Activated CD4-positive, alpha-beta T cell treated with anti-CD3 and anti-CD28 coated beads for 36 hours (primary cell): Measurements from ENCODE around the gene ARPC2. TPM values are rescaled to one million over a fixed set of nuclear protein-coding genes. Genes with fewer than 3 reads are reported as not detected.

Experiments used
- ATAC-seq: fragments of 200-7000 bp; cut with Tn5 transposase; one replicate; pipeline ENCODE4 v1.10.0; 2021; ENCODE audit warnings: mild to moderate bottlenecking, moderate library complexity
- CTCF ChIA-PET: fragments of 350-600 bp; sonication (Branson Sonifier 250); formaldehyde crosslinking; loops from one replicate; lab custom pipeline; 2021; ENCODE audit warnings: antibody characterized with exemption; lab: Charles Lee
- POLR2A ChIA-PET: fragments of 350-600 bp; sonication (Branson Sonifier 250); formaldehyde crosslinking; loops from one replicate; lab custom pipeline; 2021; ENCODE audit warnings: antibody characterized with exemption, inconsistent platforms; lab: Charles Lee
- DNase-seq: peaks from one replicate; pipeline ENCODE4 v3.0.0-alpha.2; 2020
- H3K27ac Mint-ChIP-seq: one replicate; pipeline ENCODE4 v1.8.0; 2021; ENCODE audit warnings: mixed read lengths
- H3K27me3 Mint-ChIP-seq: one replicate; pipeline ENCODE4 v1.8.0; 2021; ENCODE audit warnings: mixed read lengths
- H3K36me3 Mint-ChIP-seq: one replicate; pipeline ENCODE4 v1.8.0; 2021; ENCODE audit warnings: low read depth, mixed read lengths
- H3K4me1 Mint-ChIP-seq: one replicate; pipeline ENCODE4 v1.8.0; 2021; ENCODE audit warnings: mixed read lengths
- H3K4me3 Mint-ChIP-seq: one replicate; pipeline ENCODE4 v1.8.0; 2021; ENCODE audit warnings: mild to moderate bottlenecking, moderate library complexity, mixed read lengths
- H3K9me3 Mint-ChIP-seq: one replicate; pipeline ENCODE4 v1.8.0; 2021; ENCODE audit warnings: low read depth, mixed read lengths
- intact Hi-C, 2 experiments: fragments of 100-400 bp; cut with DNase I in 1 of 2; cut with micrococcal nuclease in 1 of 2; formaldehyde crosslinking; loops; one replicate each; pipeline versions ENCODE4 v1.14.2 to v1.15.1; 2022 to 2024; cut with DNase I, micrococcal nuclease
- total RNA-seq, 2 experiments: library from RNA; stranded (reverse); gene quantifications; one replicate each; pipeline ENCODE4 v1.2.3, GENCODE V29; 2021

The ARPC2 gene
- total RNA-seq, 2 experiments from 2014 or later, result 563 to 632 TPM

DNA sequence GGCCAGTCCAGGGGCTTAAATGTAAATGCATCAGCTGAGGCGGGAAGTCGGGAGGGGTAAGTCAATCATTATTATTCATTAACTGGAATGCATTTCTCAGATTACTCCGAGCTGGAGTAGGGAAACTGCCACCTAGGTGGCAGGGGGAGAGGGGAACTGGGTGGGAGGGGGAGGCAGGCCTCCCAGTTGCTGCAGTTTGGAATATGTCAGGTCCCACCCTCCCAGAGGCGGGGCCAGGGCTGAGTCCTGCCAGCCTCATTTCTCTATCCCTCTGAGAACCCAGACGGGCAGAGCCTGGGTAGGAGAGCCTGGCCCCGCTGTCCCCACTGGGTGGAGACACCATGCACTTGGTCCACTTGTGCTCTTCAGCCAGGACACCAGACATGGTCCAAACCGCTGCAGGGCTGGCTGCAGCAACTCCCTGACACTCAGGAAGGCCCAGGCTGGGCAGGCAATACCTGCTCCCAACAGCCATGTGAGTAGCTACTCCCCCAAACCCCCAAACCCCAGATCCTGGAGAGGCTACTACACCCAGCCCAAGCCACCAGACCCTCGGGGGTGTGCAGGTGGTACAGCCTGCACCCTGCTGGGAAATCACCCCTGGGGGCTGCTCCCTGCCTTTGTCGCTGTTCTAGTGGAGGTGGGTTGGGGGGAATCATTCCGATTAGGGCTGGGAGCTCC lies 43.9 kb downstream of the ARPC2 start, which contains the start of gene GPBAR1:
TSS of gene GPBAR1 (plus strand) at position 274 of the 681 bp plus-strand sequence. CDS start 1,710 bp downstream, outside the sequence.
- peaks cover 17% of the 10 kb centered on the region for H3K4me1 Mint-ChIP-seq
- no peaks in the 10 kb centered on the region for H3K9me3 Mint-ChIP-seq
- no peak within 1 kb of the TSS for H3K4me3 Mint-ChIP-seq
- intact Hi-C loops, result no loop called here
- POLR2A ChIA-PET, result no interaction called here
- ATAC-seq (no peak), DNase-seq (no peak)
- H3K27me3 Mint-ChIP-seq, result no peaks in the 10 kb centered on the region
- CTCF ChIA-PET, result interaction anchor here (1.2 to 6.9 kb wide), 3 partner anchors 8 to 31 kb away, joined by 3 to 47 read pairs (median 5); no protein-coding TSS in a partner anchor
- H3K27ac Mint-ChIP-seq, result no peak within 1 kb of the TSS
- H3K36me3 Mint-ChIP-seq, result peaks cover 17% of the 10 kb centered on the region

DNA sequence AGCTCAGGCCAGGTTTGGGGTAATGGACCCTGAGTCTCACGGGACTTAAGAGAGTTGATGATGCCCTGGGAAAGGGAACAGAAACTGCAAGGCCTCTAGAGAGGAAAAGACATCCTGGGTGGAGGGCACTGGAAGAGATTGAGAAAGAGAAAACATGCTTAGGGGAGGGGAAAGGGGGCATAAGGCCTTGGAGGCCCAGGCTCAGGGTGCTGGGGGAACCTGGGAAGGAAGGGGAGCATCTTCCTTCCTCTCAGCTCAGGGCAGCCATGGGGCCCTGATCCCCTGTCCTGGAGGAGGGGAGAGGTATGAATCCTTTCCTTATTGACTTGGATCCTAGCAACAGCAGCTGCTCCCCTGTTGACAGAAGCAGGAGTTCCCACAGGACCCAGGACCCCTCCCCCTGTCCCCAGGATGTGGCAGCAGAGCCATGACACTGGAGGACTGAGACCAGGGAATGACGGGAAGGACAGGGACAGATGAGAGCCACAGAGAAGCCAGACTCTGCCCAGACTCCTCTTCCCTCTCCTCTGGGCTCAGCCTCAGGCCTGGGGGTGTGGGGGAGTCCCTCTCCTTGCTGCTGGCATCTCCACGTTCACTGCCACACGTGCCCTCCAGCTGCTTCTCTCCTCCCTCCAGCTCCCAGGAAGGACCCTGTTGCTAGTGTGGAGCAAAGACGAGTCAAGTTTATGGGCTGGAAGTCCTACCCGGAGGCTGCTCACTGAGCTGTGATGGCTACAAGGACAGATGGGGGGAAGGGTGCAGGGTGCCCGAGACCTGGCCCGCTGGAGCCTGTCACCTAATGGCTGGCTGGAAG lies 44.6 kb downstream of the ARPC2 start:
- Mint-ChIP-seq H3K9me3 (no peaks in the 10 kb centered on the region), H3K4me1 (peaks cover 14% of the 10 kb centered on the region), H3K27me3 (no peaks in the 10 kb centered on the region), H3K27ac (no peak overlapping the region), H3K4me3 (no peak overlapping the region), H3K36me3 (peaks cover 15% of the 10 kb centered on the region)
- DNase-seq (no peak), ATAC-seq (no peak)
- intact Hi-C loops, result no loop called here
- ChIA-PET POLR2A (no interaction called here), CTCF (interaction anchor here (0.6 to 1.9 kb wide), 3 partner anchors 9 to 119 kb away, joined by 3 to 5 read pairs (median 3); no protein-coding TSS in a partner anchor)

DNA sequence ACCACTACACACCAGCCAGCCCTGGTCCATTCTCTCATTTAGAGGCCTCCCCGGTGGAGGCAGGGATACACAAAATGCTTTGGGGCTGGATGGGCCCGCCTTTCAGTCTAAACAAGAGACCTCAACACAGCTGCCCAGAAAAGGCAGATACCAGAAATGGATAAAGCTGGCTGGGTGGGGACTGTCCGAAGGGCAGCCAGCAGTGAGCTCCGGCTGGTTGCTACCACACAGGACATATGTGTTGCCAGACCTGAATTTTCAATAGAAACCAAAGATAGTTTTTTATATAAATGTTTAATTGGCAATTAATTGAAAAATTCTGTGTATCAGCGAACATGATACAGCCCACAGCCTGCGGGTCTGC lies 45.2 kb downstream of the ARPC2 start:
- Mint-ChIP-seq H3K4me1 (peaks cover 11% of the 10 kb centered on the region), H3K36me3 (peaks cover 15% of the 10 kb centered on the region), H3K9me3 (no peaks in the 10 kb centered on the region), H3K27me3 (no peaks in the 10 kb centered on the region), H3K27ac (no peak overlapping the region), H3K4me3 (no peak overlapping the region)
- ATAC-seq, result no peak
- POLR2A ChIA-PET, result no interaction called here
- no peak for DNase-seq
- intact Hi-C loops, result no loop called here
- CTCF ChIA-PET, result interaction anchor here (0.6 to 1.9 kb wide), 2 partner anchors 9 to 46 kb away, joined by 4 to 5 read pairs; no protein-coding TSS in a partner anchor

DNA sequence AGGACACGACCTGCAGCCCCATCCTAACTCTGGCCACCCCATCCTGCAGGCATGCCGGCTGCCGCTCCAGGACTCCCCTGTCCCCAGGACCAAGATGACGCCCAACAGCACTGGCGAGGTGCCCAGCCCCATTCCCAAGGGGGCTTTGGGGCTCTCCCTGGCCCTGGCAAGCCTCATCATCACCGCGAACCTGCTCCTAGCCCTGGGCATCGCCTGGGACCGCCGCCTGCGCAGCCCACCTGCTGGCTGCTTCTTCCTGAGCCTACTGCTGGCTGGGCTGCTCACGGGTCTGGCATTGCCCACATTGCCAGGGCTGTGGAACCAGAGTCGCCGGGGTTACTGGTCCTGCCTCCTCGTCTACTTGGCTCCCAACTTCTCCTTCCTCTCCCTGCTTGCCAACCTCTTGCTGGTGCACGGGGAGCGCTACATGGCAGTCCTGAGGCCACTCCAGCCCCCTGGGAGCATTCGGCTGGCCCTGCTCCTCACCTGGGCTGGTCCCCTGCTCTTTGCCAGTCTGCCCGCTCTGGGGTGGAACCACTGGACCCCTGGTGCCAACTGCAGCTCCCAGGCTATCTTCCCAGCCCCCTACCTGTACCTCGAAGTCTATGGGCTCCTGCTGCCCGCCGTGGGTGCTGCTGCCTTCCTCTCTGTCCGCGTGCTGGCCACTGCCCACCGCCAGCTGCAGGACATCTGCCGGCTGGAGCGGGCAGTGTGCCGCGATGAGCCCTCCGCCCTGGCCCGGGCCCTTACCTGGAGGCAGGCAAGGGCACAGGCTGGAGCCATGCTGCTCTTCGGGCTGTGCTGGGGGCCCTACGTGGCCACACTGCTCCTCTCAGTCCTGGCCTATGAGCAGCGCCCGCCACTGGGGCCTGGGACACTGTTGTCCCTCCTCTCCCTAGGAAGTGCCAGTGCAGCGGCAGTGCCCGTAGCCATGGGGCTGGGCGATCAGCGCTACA lies 45.9 kb downstream of the ARPC2 start:
- H3K4me1 Mint-ChIP-seq, result peaks cover 10% of the 10 kb centered on the region
- no peak for DNase-seq
- ChIA-PET POLR2A (no interaction called here), CTCF (interaction anchor here (0.6 to 1.3 kb wide), 3 partner anchors 10 to 45 kb away, joined by 3 to 4 read pairs (median 4); no protein-coding TSS in a partner anchor)
- H3K36me3 Mint-ChIP-seq, result peaks cover 20% of the 10 kb centered on the region
- no peak overlapping the region for H3K4me3 Mint-ChIP-seq
- no peak overlapping the region for H3K27ac Mint-ChIP-seq
- intact Hi-C loops, result no loop called here
- no peaks in the 10 kb centered on the region for H3K9me3 Mint-ChIP-seq
- ATAC-seq, result no peak
- no peaks in the 10 kb centered on the region for H3K27me3 Mint-ChIP-seq

- Mint-ChIP-seq H3K27ac (no peak overlapping the region), H3K27me3 (no peaks in the 10 kb centered on the region), H3K9me3 (no peaks in the 10 kb centered on the region), H3K4me3 (no peak overlapping the region), H3K4me1 (peaks cover 12% of the 10 kb centered on the region), H3K36me3 (peaks cover 20% of the 10 kb centered on the region)
- CTCF ChIA-PET, result interaction anchor here (0.7 to 1.3 kb wide), 2 partner anchors 10 to 11 kb away, joined by 3 to 4 read pairs; no protein-coding TSS in a partner anchor
- POLR2A ChIA-PET, result no interaction called here
- intact Hi-C loops, result no loop called here
- ATAC-seq (peak; percentile 63), DNase-seq (no peak)
These were observed 47.0 kb downstream of the ARPC2 start for GRCh38 chr2:218263817-218264641.

- intact Hi-C loops, result no loop called here
- H3K27me3 Mint-ChIP-seq, result no peaks in the 10 kb centered on the region
- ChIA-PET POLR2A (no interaction called here), CTCF (interaction anchor here (0.8 kb wide), 1 partner anchor 49 kb away, joined by 3 read pairs; no protein-coding TSS in a partner anchor)
- H3K4me1 Mint-ChIP-seq, result peaks cover 16% of the 10 kb centered on the region
- H3K4me3 Mint-ChIP-seq, result no peak overlapping the region
- peaks cover 26% of the 10 kb centered on the region for H3K36me3 Mint-ChIP-seq
- H3K27ac Mint-ChIP-seq, result no peak overlapping the region
- DNase-seq, result no peak
- H3K9me3 Mint-ChIP-seq, result no peaks in the 10 kb centered on the region
- no peak for ATAC-seq
These were observed 48.0 kb downstream of the ARPC2 start for GRCh38 chr2:218264773-218265561.

DNA sequence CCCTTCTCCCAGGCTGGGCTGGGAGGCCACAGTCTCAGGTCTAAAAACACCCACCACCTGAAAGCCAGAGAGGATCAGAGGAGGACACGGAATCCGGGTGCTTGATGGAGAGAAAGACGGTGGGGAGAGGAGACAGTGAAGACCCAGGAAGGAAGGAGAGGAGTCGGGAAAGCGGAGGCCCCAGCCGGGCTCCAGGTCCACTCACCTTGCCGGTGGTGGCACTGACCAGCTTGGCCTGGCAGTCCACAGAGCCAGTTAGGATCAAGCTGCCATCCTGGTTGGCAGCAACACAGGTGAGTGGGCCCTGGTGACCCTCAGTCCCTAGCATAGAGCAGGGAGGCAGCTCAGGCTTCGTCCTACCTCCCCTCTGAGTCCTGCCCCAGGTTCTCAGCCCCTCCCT lies 48.6 kb downstream of the ARPC2 start:
- no peak for DNase-seq
- Mint-ChIP-seq H3K27ac (no peak overlapping the region), H3K36me3 (peaks cover 26% of the 10 kb centered on the region), H3K4me3 (no peak overlapping the region), H3K9me3 (no peaks in the 10 kb centered on the region), H3K27me3 (no peaks in the 10 kb centered on the region), H3K4me1 (peaks cover 16% of the 10 kb centered on the region)
- no peak for ATAC-seq
- ChIA-PET POLR2A (no interaction called here), CTCF (interaction anchor here (0.7 to 0.8 kb wide), 2 partner anchors 9 to 49 kb away, joined by 3 read pairs; no protein-coding TSS in a partner anchor)
- intact Hi-C loops, result no loop called here

- peaks cover 21% of the 10 kb centered on the region for H3K4me1 Mint-ChIP-seq
- no peak overlapping the region for H3K27ac Mint-ChIP-seq
- POLR2A ChIA-PET, result no interaction called here
- CTCF ChIA-PET, result interaction anchor here (0.7 to 1.8 kb wide), 3 partner anchors 9 to 126 kb away, joined by 3 to 7 read pairs (median 4); no protein-coding TSS in a partner anchor
- DNase-seq, result no peak
- no peak for ATAC-seq
- H3K27me3 Mint-ChIP-seq, result no peaks in the 10 kb centered on the region
- intact Hi-C loops, result no loop called here
- no peak overlapping the region for H3K4me3 Mint-ChIP-seq
- H3K36me3 Mint-ChIP-seq, result peaks cover 24% of the 10 kb centered on the region
- H3K9me3 Mint-ChIP-seq, result no peaks in the 10 kb centered on the region
These were observed 49.5 kb downstream of the ARPC2 start for GRCh38 chr2:218266316-218266979.

- peak overlapping the region; percentile 42 for H3K27ac Mint-ChIP-seq
- no peaks in the 10 kb centered on the region for H3K27me3 Mint-ChIP-seq
- H3K9me3 Mint-ChIP-seq, result no peaks in the 10 kb centered on the region
- ChIA-PET CTCF (interaction anchor here (0.9 to 1.8 kb wide), 3 partner anchors 10 to 464 kb away, joined by 3 to 7 read pairs (median 4); no protein-coding TSS in a partner anchor), POLR2A (interaction anchor here (0.8 kb wide), 1 partner anchor 19 kb away, joined by 3 read pairs; no protein-coding TSS in a partner anchor)
- H3K4me1 Mint-ChIP-seq, result peaks cover 29% of the 10 kb centered on the region
- DNase-seq, result no peak
- H3K4me3 Mint-ChIP-seq, result peak overlapping the region; percentile 17
- peaks cover 27% of the 10 kb centered on the region for H3K36me3 Mint-ChIP-seq
- ATAC-seq, result no peak
- intact Hi-C loops, result no loop called here
These were observed 50.3 kb downstream of the ARPC2 start for GRCh38 chr2:218267259-218267658.
